Body of pancreas (tissue), 4 donors: ENCODE results near the gene BMAL1. TPM values are rescaled to one million over a fixed set of nuclear protein-coding genes. Genes with fewer than 3 reads are reported as not detected.

Source experiments
- ATAC-seq: fragments of 150-250 bp; one replicate; pipeline ENCODE4 v1.9.1; 2016
- DNase-seq, 4 donors: peaks; one replicate each; pipeline ENCODE4 v3.0.0-alpha.2; 2019
- H3K27ac ChIP-seq, 4 donors: fragments of 200-600 bp; sonication (generic); 1 replicate in 3 of 4; 2 replicates in 1 of 4; pipeline versions ENCODE4 v1.5.1 to v1.6.1; 2016 to 2019; ENCODE audit warnings: mild to moderate bottlenecking in 1 of 4, mixed read lengths in 1 of 4, moderate library complexity in 1 of 4
- H3K27me3 ChIP-seq, 2 donors: fragments of 200-600 bp; sonication (generic); one replicate each; pipeline ENCODE4 v1.6.0; 2016; ENCODE audit warnings: mild to moderate bottlenecking in 1 of 2
- H3K36me3 ChIP-seq, 2 donors: fragments of 200-600 bp; sonication (generic); replicated peaks in 1 of 2; 2 replicates each; pipeline ENCODE4 v1.5.1; 2016; ENCODE audit warnings: low read depth in 2 of 2; ENCODE audit not compliant: insufficient read depth in 1 of 2
- H3K4me1 ChIP-seq: fragments of 200-600 bp; sonication (generic); one replicate; pipeline ENCODE4 v1.6.0; 2016
- H3K4me3 ChIP-seq, 2 donors: fragments of 200-600 bp; sonication (generic); 1 replicate in 1 of 2; 2 replicates in 1 of 2; pipeline ENCODE4 v1.5.1; 2016 to 2019
- H3K9me3 ChIP-seq, 3 donors: fragments of 200-600 bp; sonication (generic); 1 replicate in 2 of 3; 2 replicates in 1 of 3; pipeline ENCODE4 v1.5.1; 2016
- POLR2A ChIP-seq, 3 donors: fragments of 450-650 bp; IDR thresholded peaks; one replicate each; pipeline ENCODE4 v1.6.1; 2016; ENCODE audit warnings: antibody characterized with exemption in 3 of 3, mild to moderate bottlenecking in 2 of 3
- WGBS, 2 donors: methylation state at CpG; one replicate each; pipeline ENCODE4 v1.1.5; 2017; 5-methylcytosine and 5-hydroxymethylcytosine counted together
- intact Hi-C: fragments of 100-400 bp; cut with DNase I; formaldehyde crosslinking; loops from one replicate; pipeline ENCODE4 v1.15.1; 2023
- total RNA-seq, 2 donors: library from RNA; depleted of rRNA; stranded (reverse); fragments of >200 nt; gene quantifications; one replicate each; pipeline ENCODE4 v1.1.0, GENCODE V29; 2016
- TF ChIP-seq, protein P1 (sequence below), 7 experiments: fragments of 450-650 bp in 4 of 7; fragments of 200-600 bp in 3 of 7; sonication (generic) in 3 of 7; IDR thresholded peaks; one replicate each; pipeline ENCODE4 v1.5.1; 2016 to 2019; ENCODE audit warnings: antibody characterized with exemption in 7 of 7

BMAL1 gene
- total RNA-seq = 10 to 100 TPM; 19.5 to 35.3 TPM

DNA sequence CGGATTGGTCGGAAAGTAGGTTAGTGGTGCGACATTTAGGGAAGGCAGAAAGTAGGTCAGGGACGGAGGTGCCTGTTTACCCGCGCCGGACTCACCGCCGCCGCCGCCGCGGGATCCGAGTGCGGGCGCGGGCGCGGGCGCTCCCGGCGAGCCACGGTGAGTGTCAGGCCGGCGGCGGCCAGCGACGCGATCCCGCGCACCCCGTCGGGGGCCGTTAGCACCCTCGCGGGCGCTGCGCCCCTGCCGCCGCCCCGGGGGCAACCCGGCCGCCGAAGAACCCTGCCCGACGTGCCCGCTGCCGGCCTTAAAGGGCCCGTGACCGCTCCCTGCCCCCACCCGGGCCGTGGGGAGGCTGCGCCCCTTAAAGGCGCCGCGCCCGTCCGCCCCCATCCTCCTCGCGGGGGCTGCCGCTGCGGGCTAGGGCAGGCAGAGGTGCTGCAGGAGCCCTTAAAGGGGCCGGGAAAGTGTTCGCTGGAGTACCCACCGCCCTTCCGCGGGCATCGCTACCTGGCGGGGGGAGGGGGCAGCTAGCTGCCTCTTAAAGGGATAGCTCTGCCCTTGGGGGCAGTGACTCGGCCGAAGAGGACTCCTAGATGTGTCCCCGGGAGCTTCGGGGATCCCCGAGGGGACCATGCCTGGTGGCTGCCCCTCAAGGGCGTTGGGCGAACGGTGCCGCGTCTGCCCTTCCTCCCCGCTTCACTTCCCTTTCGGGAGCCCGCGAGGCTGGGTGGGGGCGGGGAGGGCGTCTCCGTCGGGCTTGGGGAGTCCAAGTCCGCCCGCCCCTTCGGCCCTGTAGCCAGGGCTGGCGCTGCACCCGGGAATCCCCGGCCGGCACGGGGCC is at the start of gene BMAL1:
Gene BMAL1 (plus strand): TSS at position 23 of the 841 bp plus-strand sequence. CDS start 76,519 bp downstream, outside the sequence.
- Histone ChIP-seq H3K4me3 (peak within 1 kb of the TSS; percentile 63 to 98), H3K36me3 (no peaks in the 10 kb centered on the region), H3K27me3 (no peaks in the 10 kb centered on the region), H3K4me1 (peaks cover 29% of the 10 kb centered on the region), H3K9me3 (no peaks in the 10 kb centered on the region), H3K27ac (peak within 1 kb of the TSS; percentile 87 to 95 (median 91))
- peak in 1 of 3 donors; percentile 24 for TF ChIP-seq POLR2A (IDR thresholded peaks at IDR 0.05)
- TF ChIP-seq, protein P1, sequence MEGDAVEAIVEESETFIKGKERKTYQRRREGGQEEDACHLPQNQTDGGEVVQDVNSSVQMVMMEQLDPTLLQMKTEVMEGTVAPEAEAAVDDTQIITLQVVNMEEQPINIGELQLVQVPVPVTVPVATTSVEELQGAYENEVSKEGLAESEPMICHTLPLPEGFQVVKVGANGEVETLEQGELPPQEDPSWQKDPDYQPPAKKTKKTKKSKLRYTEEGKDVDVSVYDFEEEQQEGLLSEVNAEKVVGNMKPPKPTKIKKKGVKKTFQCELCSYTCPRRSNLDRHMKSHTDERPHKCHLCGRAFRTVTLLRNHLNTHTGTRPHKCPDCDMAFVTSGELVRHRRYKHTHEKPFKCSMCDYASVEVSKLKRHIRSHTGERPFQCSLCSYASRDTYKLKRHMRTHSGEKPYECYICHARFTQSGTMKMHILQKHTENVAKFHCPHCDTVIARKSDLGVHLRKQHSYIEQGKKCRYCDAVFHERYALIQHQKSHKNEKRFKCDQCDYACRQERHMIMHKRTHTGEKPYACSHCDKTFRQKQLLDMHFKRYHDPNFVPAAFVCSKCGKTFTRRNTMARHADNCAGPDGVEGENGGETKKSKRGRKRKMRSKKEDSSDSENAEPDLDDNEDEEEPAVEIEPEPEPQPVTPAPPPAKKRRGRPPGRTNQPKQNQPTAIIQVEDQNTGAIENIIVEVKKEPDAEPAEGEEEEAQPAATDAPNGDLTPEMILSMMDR (IDR thresholded peaks at IDR 0.05) = peak in 1 of 7 experiments; percentile 5
- DNase-seq = peak in 3 of 4 donors; percentile 48 to 57 (median 55)
- WGBS, 2 donors = 1 to 3% methylated on average over 7 to 79 of the region's 95 CpGs
- peak; percentile 20 for ATAC-seq
- intact Hi-C loops = no loop called here

DNA sequence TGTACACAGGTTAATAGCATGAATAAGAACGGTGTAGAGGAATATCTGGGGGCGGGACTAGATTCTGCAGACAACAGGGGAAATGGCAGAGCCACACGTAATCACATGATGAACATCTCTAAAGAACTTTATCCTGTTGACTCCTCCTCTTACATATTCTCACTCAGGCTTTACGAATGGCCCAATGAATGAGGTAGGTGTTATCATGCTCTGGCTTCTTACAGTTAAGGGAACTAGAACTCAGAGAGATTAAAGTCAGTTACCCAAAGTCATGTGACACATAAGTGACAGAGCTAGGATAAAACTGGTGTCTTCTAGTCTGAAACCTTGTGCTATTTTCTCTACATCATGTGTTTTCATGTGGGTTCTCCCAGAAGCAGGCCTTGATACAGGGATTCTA is 49.0 kb upstream of the BMAL1 start:
- DNase-seq = no peak
- no peak for ATAC-seq
- intact Hi-C loops = no loop called here
- H3K4me3 ChIP-seq = no peak overlapping the region
- H3K27me3 ChIP-seq = no peaks in the 10 kb centered on the region
- TF ChIP-seq POLR2A (IDR thresholded peaks at IDR 0.05) = no peak
- TF ChIP-seq, protein P1 (IDR thresholded peaks at IDR 0.05) = no peak
- no peak overlapping the region for H3K27ac ChIP-seq
- H3K36me3 ChIP-seq = no peaks in the 10 kb centered on the region
- WGBS, 2 donors = 84 to 85% methylated on average over 4 of the region's 4 CpGs
- H3K4me1 ChIP-seq = no peaks in the 10 kb centered on the region
- H3K9me3 ChIP-seq = no peaks in the 10 kb centered on the region

DNA sequence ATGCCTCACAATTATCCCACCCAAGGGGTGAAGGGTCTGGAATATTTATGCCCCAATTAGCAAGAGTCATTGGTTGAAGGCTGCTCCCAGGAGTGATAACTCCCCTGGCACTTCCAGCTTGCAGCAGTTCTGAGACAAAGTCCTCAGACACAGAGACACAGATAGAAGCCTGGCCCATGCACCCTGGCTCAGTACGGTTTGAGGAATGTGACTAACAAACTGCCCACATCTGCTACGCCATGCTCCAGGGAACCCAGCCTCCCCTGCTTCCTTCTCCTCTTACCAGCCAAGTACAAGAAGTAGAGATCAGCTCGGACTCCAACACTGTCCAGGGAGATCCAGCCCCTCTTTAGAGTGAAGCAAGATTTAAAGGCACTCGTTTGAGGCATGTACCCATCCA is 48.5 kb upstream of the BMAL1 start:
- ATAC-seq (no peak), DNase-seq (no peak)
- H3K9me3 ChIP-seq = no peaks in the 10 kb centered on the region
- TF ChIP-seq, protein P1 (IDR thresholded peaks at IDR 0.05) = no peak
- no peak for TF ChIP-seq POLR2A (IDR thresholded peaks at IDR 0.05)
- no peaks in the 10 kb centered on the region for H3K36me3 ChIP-seq
- intact Hi-C loops = no loop called here
- 49 to 66% methylated on average over 3 to 4 of the region's 4 CpGs for WGBS, 2 donors
- no peaks in the 10 kb centered on the region for H3K4me1 ChIP-seq
- no peaks in the 10 kb centered on the region for H3K27me3 ChIP-seq
- no peak overlapping the region for H3K4me3 ChIP-seq
- H3K27ac ChIP-seq = no peak overlapping the region

DNA sequence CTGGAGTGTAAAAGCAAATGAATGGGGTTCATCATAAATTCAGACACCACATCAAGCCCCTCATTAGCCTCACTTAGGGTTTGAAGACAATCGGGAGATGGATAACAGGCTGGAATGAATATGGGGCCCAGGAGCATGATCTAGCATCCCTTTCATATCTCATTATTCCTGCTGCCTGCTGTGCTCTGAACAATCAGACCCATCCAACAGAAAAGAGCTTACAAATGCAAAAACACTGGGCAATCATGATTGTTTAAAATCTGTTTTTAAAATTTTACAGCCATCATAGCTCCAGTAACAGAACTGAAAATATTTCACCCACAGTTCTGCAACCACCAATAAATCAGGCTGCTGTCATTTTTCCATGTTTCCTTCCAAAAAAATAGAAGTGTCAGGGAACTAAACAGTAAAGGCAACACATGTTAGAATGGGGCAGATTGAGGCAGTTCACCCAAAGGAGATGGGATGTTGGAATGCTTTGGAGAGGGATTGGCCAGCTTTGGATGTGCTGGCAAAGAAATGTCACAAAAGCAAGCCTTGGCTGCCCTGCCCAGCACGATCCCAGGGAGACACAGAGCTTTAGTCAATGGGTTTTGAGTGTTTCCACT is 47.8 kb upstream of the BMAL1 start:
- ATAC-seq (peak; percentile 15), DNase-seq (no peak)
- WGBS, 2 donors = 63 to 84% methylated on average over 2 of the region's 2 CpGs

More for the DNA sequence above, 47.8 kb upstream of the BMAL1 start:
- no peak for TF ChIP-seq POLR2A (IDR thresholded peaks at IDR 0.05)
- TF ChIP-seq, protein P1 (IDR thresholded peaks at IDR 0.05) = no peak
- no peak overlapping the region for H3K4me3 ChIP-seq
- intact Hi-C loops = no loop called here
- H3K27me3 ChIP-seq = no peaks in the 10 kb centered on the region
- no peaks in the 10 kb centered on the region for H3K9me3 ChIP-seq
- H3K4me1 ChIP-seq = no peaks in the 10 kb centered on the region
- no peaks in the 10 kb centered on the region for H3K36me3 ChIP-seq
- H3K27ac ChIP-seq = no peak overlapping the region
